ENCODE measurements around the gene HNRNPK.
A peak's percentile ranks its signal among the peaks of the same experiment; 100 is the strongest.

HNRNPK gene

DNA sequence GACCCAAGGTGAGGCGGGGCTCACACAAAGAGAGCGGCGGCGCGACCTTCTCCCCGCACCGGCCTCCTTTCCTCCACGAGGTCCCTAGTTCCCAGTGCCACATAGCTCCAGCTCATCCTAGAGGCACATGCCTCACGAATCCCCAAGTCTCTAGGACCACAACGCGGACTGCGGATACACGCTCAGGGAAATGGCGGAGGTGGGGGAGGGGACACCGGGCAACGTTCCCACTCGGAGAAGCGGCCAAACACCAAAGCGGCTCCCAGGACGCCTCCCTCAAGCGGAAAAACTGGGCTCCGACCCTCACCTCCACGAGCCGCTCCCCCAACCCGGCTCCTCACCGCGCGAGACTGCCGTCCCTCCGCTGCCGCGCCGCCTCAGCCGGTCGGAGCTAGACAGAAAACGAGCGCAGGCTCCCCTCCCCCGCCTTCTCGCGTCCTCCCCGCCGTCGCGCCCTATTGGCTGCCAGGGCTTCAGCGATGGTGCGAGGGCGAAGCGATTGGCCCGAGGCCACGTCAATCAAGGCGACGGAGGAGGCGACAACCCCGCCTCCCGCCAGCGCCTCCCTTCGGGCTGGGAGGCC lies at the start of gene HNRNPK:
Gene HNRNPK (minus strand): TSS at position 404 of the 583 bp plus-strand sequence. CDS start 1,963 bp downstream, outside the sequence.
- DNase-seq = peak; percentile 89

DNA sequence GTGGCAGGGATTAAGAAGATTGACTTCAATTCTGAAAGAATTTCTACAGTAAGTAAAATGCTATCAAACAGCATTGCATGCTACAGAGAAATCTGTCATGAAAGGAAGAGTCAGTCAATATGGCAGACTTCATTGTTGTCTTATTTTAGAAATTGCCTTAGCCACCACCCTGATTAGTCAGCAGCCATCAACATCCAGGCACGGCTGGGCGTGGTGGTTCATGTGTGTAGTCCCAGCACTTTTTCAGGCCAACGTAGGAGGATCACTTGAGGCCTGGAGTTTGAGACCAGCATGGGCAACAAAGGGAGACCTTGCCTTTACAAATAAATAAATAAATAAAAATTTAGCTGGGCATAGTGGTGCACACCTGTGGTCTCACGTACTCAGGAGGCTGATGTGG lies 47.2 kb upstream of the HNRNPK start:
- no peak for DNase-seq

DNA sequence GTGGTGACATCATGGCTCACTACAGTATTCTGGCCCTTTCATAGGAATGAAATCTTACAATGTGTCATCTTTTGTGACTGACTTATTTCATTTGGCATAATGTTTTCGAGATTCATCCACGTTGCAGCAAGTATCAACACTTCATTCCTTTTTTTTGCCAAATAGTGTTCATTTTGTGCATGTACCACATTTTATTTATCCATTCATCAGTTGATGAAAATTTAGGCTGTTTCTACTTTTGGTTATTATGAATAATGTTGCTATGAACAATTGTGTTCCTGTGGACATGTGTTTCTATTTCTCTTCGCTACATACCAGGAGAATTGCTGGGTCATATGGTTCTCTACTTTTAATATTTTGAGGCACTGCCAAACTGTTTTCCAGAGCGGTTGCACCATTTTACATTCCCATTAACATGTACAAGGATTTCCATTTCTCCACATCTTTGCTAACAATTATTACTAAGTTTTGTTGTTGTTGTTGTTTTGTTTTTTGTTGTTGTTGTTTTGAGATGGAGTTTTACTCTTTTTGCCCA lies 44.1 kb upstream of the HNRNPK start:
- DNase-seq = no peak

DNA sequence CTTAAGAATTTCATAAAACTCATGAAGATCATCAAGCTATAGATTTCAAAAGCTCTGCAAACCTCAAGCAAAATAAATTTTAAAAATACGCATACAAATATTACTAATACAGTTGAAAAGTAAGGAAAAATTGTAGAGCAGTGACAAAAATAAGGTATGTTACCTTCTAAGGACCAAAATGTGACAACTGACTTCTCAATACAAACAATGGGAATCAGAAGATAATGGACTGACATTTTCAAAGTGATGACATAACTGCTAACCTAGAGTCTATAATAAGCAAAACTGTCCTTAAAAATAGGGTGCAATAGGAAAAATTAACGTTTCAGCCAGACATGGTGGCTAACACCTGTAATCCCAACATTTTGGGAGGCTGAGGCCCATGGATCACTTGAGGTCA lies 27.6 kb upstream of the HNRNPK start:
- DNase-seq = no peak

DNA sequence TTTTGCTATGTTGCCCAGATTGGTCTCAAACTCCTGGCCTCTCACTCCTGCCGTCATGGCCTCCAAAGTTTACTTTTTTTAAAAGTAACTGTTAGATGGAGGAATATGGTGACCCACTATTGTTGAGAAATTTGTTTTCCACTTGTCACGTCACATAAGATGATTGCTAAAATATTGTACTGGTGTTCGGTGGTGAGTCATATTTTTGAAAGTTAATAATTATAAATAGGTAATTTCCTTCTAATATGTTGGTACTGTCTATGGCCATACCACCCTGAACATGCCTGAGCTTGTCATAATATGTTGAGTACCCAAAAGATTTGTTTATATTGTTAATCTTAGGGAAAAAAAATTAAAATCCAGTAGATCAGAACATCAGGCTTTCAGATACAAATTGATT lies 23.2 kb upstream of the HNRNPK start:
- no peak for DNase-seq

DNA sequence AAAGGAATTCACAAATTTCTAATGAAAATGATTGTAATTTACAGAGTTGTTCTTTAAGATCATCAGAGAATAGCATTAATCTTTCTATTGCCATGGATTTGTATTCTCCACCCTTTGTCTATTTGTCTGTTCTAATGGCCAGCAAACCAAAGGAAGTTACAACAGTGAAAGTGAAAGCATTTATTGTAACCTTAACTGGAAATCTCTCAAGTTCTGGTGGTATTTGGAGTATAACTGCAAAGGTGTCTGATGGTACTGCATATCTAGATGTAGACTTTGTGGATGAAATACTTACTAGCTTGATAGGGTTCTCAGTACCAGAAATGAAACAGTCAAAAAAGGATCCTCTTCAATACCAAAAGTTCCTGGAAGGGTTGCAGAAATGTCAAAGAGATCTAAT lies 22.3 kb upstream of the HNRNPK start:
- DNase-seq = no peak

DNA sequence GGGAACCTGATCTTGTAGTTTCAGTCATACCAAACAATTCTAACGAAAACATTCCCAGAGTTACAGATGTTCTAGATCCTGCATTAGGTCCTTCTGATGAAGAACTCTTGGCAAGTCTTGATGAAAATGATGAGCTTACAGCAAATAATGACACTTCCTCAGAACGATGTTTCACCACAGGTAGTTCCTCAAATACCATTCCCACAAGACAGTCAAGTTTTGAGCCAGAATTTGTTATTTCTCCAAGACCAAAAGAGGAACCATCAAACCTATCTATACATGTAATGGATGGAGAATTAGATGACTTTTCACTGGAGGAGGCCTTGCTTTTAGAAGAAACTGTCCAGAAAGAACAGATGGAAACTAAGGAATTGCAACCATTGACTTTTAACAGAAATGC lies 21.6 kb upstream of the HNRNPK start:
- DNase-seq = no peak

DNA sequence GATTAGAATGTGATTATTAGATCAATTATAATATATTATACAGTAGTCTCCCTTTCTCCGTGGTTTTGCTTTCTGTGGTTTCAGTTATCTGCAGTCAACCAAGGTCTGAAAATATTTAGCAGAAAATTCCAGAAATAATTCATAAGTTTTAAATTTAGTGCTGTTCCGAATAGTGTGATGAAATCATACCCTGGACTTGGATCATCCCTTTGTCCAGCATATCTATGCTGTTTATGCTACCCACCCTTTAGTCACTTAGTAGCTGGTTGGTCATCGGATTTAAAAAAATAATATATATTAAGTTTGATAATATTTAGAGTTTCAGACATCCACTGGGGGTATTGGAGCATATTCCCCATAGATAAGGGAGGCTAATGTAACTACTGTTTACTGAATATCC lies 20.2 kb upstream of the HNRNPK start:
- DNase-seq = no peak

DNA sequence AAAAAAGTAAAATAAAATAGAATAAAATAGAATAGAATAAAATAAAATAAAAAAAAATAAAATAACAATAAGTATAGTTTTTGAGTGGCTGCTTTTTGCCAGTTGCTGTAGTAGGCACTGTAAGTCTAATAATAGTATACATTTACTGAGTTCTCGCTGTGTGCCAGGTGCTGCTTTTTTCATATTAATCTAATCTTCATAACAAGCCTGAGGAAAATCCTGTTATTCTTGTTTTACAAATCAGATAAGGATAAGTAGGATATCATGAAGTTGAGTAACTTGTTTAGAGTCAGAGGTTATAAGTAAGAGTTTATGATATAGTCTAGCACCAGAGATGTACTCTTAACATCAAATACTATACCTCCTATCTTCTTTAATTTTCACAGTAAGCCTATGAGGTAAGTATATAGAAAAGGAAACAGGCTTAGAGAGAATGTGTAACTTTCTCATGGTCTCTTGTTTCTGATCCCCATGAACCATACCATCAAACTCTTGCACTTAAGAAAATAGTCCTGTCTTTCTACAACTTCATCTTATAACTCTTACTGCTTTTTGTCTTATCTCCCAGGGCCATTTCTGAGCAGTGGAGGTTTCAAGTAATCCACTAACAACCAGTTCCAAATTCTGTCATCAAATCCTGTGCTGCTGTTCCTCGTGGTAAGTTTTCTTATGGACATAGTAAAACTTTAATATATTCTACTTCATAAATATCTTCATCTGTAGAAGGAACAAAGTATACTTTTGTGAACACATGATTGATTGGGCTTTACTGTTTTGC lies 19.3 kb upstream of the HNRNPK start:
- DNase-seq = no peak

DNA sequence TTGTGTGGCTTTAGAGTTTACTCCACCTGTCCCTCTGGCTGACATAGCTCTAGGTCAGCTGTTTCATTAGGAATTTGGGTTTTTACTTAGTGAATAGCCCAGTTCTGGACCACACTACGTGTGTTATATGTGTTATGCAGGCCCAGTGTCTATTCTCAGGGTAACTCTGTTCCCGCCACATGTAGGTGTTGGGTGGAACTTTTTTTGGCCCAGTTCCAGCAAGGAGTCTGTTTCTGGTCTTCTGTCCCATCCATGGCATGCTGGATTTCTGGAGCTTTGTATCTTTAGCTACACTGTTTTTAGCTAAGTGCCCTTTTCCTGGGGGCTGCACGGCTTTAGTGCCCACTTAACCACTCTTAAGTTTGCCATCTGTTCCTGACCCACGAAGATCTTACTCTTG lies 16.1 kb upstream of the HNRNPK start:
- DNase-seq = no peak

DNA sequence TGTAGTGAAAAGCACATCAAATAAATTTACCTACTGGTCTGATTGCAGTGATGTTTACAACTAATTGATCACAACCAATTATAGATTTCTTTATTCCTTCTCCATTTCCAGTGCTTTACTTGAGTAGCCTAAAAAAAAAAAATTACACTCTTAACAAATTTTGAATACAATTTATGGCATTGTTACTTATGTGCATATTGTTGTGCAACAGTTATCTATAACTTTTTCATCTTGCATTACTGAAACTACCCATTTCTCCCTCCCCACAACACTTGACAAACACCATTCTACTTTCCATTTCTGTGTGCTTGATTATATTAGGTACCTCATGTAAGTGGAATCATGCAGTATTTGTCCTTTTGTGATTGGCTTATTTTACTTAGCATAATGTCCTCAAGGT lies 12.9 kb upstream of the HNRNPK start:
- no peak for DNase-seq

DNA sequence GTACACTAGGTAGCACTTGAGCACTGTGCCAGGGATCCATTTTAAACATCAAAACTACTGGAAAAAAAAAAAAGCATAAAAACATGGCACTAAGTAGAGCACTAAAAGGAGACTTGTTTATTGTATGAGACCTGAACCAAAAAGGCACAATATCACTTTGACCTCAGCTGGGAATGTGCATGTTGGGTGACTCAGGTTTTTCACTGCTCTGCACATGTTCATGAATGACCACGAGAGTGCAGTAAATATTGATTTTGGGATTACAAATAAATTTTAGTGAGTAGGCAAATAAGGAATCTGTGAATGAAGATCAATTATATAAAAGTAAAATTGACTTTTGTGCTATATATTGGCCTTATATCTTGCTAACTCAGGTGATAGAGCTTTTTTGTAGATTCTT lies 12.4 kb upstream of the HNRNPK start:
- no peak for DNase-seq

DNA sequence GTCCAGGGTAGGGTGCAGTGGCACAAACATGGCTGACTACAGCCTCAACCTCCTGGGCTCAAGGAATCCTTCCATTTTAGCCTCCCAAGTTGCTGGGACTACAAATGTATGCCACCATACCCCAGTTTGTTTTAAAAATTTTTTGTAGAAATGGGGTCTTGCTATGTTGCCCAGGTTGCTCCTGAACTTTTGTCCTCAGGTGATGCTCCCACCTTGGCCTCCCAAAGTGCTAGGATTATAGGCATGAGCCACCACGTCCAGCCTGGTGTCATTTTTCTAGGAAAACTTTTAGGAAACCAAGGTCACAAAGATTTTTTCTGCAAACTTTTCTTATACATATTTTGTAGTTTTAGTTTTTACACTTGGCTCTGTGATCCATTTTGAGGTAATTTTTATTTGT lies 11.3 kb upstream of the HNRNPK start:
- no peak for DNase-seq

DNA sequence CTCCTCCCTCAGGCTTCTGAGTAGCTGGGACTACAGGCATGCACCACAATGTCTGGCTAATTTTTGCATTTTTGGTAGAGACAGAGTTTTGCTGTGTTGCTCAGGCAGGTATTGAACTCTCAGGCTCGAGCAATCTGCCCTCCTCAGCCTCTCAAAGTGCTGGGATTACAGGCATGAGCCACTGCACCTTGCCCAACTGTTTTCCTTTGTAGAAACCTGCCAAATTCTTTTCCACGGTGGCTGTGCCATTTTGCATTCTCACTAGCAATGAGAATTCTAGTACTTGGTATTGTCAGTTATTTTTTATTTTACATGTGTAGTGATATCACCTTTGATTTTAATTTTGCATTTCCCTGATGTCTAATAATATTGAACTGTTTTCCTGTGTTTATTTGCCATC lies 8.4 kb upstream of the HNRNPK start:
- no peak for DNase-seq

DNA sequence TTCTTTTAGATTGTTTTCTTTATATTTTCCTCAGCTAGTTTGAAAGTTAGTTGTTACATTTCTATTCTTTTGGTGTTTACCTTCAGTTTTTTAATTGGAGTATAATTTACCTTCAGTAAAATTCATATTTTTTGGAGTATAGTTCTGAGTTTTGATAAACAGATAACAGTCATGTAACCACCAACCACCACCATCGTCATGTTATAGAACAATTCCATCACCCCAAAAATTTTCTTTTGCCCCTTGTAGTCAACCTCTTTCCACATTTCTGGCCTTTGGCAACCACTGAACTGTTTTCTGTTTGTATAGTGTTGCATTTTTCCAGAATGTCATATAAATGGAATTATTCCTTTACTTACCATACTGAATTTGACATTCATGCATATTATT lies 7.4 kb upstream of the HNRNPK start:
- no peak for DNase-seq

DNA sequence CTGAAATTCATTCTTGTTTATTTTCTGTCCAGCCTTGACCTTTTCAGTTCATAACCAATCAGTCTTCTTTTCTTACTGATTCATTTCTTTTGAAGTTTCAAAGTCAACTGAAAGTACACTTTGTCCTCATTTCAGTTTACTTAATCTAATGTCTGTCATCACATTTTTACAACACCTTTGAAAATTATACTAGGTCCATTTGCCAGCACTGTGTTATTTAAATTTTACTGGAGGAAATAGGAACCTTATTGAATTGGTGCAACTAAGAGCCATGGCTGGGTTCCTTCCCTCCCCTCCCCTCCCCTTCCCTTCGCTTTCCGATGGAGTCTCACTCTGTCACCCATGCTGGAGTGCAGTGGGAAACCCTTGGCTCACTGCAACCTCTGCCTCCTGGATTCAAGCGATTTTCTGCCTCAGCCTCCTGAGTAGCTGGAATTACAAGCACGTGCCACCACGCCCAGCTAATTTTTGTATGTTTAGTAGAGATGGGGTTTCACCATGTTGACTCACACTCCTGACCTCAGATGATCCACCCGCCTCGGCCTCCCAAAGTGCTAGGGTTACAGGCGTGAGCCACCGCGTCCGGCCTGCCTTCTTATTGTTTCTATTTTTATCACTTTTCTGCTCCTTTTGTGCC lies 6.9 kb upstream of the HNRNPK start:
- no peak for DNase-seq

DNA sequence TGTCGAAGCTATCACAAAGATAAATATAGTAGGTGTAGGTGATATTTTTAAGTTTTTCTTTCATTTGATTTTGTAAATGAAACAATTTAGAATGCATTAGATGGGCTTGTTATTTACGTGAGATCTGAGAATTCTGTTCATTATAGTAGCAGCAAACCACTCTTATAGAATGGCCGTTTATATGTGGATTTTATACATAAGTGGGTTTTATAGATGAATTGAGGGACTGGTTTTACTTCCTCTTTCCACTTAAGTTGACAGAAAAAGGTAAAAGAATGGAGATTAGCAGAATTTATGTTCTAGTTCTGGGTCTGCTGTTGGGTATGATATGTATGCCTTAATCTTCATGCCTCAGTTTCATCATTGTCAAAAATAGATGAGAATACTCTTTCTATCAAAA lies 6.2 kb upstream of the HNRNPK start:
- DNase-seq = no peak

DNA sequence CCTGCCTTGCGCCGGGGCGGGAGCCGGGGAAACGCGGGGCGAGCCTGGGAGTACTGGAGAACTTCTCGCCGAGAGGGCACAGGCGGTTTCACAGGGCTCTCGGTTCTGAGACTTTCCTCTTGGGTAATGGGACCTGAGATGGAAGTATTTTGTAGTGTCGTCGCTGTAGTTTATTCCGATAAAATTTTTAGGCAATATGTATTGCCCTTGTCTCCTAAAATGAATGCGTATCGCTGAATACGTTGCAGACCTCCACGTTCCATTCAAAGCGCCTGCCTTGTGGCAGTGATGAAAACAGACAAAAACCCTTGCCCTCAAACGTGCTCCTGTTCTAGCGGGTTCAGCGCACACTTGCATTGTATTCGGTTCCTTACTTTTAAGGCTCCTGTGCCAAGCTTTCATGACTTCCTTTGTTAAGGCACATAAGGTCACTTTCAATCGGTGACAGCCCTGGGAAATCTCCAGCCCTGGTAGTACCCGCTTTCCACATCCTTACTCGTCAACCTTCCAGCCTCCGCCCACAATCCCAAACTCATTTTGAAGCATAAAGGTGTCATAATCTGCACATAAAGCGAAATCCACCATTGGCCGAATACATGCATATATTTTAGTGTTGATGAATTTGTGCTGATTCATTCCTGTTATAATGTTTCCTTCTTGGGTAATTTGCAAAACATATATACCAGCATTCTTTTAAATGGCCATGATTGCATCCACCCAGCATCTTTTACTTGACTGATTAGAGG lies 1.3 kb upstream of the HNRNPK start:
- peak; percentile 26 for DNase-seq

DNA sequence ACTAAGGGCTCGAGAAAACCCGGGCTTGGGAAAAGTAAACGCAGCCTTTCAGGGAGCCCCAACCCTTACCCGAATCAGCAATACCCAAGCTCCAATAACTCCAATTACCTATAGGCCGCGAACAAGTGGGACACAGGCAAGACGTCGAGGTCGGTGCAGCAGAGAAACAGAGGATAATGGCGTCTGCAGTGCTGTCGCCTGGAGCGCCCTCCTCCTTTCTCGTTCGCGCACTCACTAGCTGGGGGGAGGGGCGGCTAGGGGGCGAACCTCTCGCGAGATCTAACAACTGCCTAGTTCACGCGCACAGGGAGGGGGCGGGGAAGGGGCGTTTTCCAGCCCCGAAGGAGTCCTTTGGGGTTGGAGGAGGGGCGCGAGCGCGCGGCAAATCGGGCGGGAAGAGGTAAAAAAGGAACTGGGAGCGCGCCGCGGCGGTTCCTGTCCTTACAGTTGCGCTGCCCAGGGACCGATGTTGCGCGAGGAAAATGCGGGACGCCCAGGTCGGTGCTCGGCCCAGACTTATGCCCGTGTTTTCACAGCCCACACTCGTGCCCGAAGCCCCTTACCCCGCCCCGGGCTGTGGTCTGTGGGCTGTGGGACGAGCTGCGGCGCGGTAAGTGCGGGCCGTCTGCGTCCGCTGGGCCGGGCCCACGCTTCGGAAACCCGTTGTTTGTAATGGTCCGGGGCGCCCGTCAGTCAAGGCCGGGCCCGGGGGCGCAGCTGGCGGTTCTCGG lies 545 bp upstream of the HNRNPK start, which contains the start of gene RMI1:
Gene RMI1 (plus strand): TSS at position 411 of the 731 bp plus-strand sequence. CDS start 20,182 bp downstream, outside the sequence.
- DNase-seq = peak; percentile 92

DNA sequence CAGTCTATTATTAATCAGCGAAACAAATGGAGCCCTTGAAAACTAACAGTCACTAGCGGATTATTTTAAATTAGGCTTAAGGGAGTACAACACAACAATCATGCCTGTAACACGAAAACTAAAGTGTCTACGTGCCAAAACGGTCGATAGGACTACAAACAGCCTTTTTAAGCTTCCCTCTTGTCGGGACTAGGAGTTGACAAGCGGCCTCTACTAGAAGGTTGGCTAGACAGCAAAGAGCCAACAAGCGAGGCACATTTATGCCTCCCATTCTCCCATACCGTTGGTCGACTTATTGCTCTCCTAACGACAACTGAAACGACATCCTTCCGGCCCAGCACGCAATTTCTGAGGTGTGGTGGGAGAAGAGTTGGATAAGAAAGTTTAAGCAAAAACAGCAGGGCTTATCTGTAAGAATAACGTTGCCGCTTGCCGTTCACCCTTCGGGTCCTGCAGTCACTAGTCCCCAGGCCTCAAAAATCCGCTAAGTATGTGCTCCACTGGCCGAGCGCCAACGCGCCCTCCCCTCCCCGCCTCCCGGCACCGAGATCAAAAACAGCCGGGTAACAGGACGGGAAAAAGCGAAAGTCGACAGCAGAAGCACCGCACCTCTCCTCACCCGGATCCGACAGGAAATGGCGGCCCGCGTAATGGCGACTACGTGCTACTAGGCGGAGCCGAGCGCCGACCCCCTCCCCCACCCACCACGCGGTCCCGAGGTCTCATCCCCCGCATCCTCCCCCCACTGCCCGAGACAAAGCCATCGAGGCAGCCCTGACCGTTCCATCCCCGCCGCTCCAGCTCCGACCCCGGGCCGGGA lies 813 bp downstream of the HNRNPK start:
- DNase-seq = peak; percentile 56

DNA sequence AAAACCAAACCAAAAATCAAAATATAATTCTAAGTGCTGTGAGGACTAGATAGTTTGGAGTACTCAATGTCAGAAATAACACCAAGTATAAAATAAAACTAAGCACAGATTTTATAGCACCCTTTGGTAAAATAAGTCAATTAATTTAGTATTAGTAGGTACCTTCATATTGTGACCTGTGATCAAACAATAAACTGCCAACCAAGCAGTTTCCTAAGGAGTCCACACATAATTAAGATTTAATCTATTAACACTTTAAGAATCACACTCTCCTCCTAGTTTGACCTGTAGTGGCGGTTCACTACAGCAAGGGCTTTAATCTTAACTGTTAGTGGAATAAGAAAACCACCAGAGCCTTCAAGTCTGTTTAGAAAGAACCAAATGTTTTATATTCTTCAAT lies 2.8 kb downstream of the HNRNPK start:
- DNase-seq = no peak

DNA sequence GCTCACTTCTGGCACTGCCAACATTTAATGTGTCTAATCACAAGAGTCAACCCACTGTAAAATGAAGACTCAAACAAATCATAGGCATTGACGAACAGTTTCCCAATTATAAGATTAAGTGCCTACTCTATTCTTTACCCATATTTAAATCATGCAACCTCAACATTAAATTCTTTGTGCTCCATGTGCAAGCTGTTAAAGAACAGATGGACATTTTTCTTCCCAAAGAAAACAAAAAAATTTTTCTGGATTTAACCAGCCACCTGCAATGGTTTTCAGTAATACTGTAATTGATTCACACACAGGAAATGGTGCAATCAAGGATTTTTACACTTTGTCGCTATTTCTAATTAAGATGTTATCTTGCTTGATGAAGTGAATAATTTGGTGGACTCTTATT lies 3.6 kb downstream of the HNRNPK start:
- DNase-seq = no peak
